HG02642 (cell line): ENCODE data around the gene NPAS3.

ENCODE experiments used
- ATAC-seq: cut with Tn5 transposase; IDR thresholded peaks from one replicate; pipeline ENCODE4 v1.9.1; 2021; ENCODE audit warnings: mild to moderate bottlenecking; ENCODE audit not compliant: unreplicated experiment, poor library complexity

The NPAS3 gene

DNA sequence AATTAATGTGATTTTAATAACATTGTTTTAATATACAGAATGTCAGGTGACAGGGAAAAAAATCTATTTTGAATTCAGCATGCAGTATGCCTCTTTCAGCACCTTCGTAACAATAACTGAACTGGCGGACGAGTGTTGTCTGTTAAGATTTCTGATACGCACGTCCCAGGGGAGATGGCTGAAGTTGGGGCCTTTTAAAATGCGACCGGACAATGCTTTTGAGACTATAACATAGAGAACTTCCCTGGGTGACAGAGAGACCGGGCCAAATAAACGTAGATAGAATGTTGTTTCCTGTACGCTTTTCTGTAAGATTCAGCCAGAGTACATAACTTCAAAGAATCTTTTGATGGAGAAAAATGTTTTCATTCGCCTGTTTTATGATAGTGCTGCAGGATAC is 772.5 kb downstream of the NPAS3 start:
- ATAC-seq: no peak

DNA sequence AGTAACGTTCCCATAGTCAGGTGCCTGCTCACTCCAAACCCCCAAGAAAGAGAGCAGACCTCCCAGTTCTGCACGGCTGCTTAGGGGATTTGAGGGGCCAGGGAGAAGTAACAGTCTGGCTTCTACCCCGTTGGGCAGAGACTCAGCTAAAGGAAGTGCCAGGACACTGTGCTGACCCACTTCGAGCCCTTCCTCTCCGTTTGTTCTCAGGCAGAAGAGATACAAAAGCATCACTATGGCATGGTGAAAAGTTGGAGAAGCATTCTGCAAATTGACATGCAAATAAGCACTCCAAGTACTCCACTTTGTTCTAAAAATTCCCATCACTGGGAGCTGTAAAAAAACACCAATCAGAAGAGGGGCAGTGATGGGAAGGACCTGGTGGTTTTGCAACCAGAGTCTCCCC is 773.1 kb downstream of the NPAS3 start:
- no peak for ATAC-seq

DNA sequence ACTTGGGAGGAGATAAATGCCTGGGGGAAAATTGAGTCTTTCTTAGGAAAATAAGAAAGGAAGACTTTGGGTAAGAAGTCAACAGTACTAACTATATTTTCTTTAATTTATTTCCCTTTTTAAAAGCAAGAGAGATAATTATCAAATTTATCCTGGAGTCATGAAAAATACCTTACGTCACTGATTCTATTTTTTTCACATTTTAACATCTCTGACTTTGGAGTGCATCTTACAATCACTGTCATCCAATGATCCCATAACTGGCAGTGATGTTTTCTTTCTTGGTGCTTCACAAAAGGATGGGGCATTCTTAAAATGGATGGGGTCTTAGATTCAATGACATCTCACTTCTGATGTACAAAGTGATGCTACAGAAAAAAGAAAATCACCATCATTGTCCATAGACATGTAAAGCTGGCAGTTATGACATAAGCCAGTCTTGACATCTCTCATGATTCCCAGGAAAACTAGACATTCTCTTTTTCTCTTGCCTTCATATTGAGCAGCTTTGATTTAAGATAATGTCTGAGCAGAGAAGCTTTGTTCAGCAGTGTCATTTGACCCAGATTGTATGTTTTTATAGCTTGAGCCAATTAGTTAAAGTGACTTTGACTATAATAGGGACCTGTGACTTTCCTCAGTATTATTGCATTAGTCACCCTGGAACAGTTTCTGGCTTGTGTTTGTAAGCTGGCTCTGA is 776.0 kb downstream of the NPAS3 start:
- no peak for ATAC-seq

DNA sequence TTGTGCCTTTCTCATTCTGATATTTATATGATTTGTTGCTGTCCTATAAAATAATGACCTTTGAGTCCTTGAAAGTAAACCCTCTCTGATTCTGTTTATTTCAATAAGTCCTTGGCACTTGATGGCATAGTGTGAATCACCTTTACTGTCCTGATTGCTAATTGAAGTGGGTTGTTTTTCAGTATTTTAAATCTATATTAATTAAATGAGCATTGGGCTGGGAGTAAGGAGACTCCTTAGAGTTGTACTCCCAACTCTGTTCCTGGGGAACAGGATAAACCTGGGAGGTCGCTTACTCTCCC is 776.5 kb downstream of the NPAS3 start:
- no peak for ATAC-seq

DNA sequence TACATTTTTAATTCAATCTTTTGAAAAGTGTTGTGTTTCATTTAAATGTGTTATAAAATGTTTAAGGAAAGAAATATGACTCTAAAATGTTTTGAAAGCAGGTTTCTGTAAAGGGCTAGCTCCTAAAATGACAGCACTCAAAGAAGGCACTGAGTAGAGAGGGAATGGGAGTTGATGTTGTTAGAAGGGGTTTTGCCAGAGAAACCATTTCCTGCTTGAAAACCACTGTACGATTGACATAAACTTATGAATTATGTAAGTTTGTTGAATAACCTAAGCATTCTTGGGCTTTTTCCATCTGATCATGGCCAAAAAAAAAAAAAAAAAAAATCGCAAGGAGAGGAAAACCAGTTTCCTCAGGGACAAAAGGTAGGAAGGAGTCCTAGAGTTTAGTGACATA is 778.2 kb downstream of the NPAS3 start:
- ATAC-seq: no peak

DNA sequence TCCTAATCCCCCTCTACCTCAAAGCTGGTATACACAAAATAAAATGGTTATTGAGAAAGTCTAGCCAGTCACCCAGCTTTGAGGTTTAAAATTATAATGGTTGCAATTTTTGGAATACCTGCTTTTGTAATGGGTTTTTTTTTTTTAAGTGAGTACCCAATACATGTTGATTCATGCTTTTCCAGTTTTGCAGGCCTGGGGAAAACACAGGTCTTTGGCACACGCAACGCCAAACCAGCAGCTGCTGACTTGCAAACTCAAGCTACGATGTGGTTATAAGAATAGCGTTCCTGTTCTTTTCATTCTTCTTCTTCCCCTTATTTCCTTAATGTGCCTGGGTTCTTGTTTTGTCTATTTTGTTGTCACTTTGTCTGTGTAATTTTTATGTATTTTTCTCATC is 779.2 kb downstream of the NPAS3 start:
- no peak for ATAC-seq

DNA sequence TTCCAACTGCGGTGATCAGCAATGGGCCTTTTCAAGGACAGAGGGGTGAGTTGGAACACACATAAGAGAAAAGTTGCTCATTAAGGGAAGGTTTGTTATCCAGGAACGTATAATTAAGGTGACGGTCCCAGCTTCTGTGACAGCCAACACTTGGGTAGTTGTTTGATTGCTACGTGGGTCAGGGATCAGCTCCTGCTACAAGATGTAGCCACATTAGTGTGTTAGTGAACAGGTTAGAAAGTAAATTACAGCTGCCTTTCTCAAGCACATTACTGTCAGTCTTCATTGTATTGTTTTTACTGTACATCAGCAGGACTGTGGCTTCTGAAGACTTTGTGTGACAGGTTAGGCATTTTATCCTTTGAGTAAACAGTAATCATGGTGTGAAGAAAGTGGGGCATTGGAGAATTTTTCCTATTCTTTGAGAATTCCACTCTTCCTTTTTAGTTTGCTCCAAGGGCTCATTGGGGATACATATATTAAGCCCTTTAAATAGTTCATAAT is 781.7 kb downstream of the NPAS3 start:
- no peak for ATAC-seq

DNA sequence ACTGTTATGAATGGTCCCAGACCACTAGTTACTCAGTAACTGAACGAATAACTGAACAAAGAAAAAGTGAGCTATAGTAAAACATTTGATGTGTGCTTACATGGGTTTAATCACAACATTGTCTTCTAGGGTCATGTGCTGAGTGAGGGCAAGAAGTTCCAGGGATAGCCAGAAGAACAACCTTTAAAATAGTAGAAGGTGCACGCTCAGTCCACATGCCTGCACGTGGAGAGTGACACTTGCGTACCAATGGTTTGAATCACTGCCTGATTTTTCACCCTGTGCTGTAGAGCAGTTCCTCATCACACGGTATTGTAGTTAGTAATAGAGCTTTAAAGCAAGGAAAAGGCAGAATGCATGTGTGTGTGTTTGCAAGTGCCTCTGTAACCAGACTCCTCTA is 788.0 kb downstream of the NPAS3 start:
- ATAC-seq: no peak

DNA sequence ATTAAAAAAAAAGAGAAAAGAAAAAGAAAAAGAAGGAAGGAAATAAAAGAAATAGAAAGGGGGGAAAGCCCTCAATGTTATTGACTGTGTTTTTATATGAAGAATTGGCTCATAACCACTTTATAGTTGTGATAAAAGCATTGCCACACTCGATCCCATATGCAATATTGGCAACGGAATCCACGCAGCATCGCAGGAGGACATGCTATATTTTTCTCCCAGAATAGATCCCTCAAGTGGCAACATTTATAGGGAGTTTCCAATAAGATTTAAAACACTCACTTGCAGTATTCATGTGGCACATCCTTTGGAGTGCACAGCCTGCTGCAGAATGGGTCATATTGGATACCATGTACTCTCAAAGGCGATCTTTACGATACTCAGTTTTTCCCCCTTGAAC is 788.9 kb downstream of the NPAS3 start:
- no peak for ATAC-seq

DNA sequence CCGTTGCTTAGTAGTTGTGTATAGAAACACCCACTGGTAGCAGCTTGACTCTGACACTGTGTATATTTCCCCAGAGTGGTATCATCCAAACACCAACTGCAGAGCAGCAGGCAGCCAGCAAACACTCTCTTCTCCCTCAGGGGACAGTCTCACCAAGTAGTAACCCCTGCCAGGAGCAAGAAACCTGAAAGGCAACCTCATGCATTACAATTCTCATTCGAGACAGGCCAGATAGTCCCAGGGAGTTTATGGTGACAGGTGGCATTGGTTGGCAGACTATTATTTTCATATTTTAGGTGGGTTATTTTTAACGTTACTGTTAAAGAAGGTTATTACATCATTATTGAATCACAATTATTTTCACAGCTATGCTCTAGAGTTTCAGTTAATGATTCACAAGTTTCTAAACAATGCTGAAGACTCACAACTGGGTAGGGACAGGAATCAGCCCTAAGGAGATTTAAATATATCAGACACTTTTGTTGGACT is 789.4 kb downstream of the NPAS3 start:
- ATAC-seq: no peak

DNA sequence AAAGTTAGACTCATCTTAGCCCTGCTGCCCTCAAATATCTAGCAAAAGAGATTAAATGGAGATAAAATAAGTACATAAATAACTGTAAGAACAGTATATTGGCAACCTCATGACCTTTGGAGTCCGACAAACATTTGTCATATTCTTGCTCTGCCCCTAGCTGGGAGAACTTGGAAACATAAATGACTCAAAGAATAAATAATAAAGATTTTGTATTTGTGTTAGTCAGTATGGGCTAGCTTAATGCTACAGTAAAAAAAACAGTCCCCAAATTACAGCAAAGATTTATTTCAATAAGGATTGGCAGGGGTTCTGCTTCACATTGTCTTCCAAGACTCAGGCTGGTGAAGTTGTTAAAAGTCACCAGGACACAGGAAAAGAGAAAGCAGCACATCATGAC is 791.5 kb downstream of the NPAS3 start:
- no peak for ATAC-seq

DNA sequence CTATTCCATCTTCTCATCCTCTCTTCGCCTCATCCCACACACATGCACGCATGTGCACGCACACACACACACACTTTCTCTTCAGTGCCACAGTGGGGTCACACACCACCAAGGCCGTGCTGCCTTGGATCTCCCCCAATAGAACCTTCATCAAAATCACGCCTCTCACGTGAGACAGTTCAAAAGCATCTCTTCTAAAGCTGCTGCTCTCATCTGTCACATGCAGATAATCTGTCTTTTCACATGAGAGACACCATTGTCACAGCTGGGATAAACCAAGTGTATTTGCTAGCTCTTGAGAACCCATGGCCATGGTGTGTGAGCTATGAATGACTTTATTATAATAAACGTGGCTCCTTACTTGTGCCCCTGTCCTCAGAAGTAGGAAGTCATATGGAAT is 793.5 kb downstream of the NPAS3 start:
- ATAC-seq: no peak

DNA sequence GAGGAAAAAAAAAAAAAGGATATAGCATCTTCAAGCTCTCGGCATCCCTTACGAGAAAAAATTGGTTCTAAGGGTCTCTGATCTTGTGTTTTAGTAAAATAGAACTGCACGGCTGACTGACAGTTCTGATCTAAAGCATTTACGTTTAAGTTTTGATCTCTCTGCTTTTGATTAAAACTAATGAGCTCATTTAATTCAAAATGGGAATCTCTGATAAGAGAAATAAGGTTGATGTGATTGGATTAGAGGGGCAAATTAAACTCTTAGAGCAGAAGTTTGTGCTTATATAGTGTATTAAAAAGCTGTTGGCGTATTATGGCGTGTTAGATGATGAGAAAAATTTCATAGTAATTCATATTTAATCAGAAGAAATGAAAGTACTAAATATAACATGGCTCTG is 794.6 kb downstream of the NPAS3 start:
- no peak for ATAC-seq

DNA sequence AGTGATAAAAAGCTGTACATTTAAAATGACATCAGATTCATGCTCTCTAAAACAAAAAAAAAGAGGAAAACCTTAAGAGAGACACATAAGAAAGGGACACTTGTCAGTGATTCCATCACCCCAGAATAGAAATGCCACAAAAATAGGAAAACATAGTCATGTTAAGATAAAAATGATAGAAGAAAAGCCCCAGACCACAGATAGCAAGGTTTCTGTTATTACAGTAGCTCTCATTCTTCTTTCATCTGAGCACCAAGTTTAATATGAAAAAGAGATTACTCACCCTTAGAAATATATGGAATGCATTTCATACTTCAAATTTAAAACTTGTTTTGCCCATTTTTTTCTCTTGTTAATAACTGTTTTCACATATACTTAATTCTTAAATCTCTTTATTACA is 795.0 kb downstream of the NPAS3 start:
- ATAC-seq: no peak

DNA sequence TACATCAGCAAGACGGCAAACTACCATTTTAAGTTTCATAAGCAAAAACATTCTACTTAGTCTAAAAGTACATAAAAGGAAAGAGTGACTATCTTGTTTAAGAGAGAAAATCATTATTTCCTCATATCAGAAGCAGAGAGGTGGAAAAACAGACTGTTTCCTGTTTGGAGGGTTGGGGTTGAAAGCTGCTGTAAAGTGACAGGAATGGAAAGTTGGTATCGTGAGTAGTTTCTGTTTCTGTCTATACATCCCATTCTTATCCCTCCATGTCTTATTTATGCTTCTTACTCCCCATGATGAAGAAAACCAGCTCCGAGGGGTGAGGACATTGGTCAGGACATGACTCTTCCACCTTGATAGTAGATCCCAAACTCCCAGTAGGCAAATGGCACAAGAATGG is 795.7 kb downstream of the NPAS3 start:
- ATAC-seq: no peak

DNA sequence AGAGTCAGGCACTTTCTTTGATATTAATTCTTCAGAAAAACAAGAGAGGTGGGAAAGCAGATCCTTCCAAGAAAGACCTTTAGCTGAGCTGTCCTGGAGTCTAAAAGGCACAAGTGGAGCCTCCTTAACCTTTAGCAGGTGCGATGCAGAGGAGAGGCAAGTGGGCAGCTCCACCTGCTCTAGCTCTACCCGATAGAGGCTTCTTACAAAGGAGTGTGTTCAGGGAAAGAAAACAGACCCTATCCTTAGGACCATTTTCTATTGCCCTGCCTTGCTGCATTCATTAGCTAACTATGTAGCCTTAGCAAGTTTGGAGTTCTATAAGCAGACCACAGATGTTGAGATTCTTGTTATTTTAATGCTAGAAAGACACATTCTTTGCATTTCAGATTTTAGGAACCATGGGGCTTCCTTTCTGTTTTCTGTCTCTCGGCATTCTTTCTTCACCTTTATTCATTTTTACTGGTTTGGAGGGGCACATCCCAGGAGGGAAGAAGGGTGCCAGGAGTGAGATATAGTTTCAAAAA is 797.7 kb downstream of the NPAS3 start:
- no peak for ATAC-seq

DNA sequence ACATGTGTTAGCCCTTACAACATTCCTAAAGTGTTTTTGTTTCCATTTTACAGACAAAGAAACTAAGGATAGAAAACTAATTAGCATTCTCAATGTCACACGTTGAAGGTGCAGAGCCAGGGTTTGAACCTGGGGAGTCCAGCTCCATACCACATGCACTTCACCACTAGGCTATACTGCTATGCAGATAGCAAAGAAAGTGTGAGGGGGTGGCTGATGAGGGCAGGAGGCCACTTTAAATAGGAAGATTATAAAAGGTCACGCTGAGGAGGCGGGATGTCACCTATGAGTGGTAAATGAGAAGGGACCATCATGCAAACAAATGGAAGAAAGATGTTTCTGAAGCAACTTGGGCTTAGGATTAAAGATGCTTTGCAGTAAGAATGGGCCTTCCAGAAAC is 798.3 kb downstream of the NPAS3 start:
- no peak for ATAC-seq

DNA sequence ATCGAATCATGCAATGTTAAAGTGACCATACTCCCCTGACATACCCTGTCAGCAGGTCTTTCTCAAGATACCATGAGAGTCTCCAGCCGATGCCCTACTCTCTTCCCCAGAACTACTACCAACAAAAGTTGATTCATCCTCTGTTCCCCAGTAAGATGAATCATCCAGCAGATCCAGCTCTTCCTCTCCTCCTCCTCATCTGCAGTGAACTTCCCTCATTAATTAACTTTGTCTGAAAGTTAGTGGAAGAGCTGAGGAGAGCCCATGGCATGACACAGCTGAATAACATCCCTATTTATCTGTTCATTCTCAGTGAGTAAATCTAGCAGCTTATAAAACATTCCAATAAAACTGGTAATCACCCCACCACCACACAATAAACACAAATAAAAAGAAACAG is 798.8 kb downstream of the NPAS3 start:
- ATAC-seq: no peak

DNA sequence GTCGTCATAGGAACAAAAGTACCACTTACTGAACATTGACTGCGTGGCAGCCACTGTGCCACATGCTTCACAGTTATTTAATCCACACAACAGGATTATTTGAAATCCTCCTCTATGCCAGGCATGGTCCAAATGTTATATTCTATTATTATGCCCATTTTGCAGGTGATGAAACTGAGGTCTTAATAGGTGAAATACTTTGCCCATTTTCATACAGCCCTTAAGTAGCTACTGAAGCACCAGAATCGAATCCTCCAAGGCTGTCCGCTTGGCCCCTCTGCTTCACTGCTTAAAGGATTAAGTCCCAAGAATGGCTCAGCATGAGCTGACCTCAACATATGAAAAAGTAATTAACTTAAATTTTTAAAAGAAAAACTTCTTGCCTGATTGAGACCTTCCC is 799.4 kb downstream of the NPAS3 start:
- no peak for ATAC-seq

DNA sequence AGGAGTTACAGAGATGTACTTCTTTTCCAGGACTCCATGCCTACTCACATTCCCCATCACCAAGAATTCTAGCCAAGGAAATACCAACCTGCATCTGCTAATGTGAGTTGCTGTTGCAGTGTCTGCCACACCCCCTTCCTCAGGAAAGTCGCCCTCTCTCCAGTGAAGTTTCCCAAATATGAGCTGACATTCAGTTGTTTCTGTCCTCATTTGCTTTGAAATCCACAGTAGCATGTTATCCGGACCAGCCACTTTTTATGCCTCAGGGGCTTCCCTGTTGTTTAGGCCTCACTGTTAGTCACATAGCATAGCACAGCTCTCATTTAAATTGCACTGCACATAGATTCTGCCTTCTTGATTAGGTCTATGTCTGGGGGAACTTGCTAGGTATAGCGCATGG is 799.8 kb downstream of the NPAS3 start:
- no peak for ATAC-seq

DNA sequence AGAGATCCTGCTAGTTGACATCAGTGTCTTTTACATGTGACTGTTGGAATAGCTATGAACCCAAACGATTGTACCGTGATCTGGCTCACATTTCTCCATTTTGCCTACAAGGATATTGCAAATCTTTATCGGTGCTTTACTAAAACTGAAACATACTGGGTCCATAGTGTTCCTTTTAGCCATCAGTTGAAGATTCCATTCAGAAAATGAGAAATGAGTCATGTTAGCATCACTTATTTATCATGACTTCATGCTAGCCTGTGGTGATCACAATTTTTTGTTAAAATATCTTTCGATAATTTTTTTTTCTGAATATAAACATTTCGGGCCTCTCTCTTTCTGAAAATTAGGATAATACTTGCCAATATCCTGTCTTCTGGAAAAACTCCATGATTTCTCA is 801.9 kb downstream of the NPAS3 start:
- ATAC-seq: no peak

DNA sequence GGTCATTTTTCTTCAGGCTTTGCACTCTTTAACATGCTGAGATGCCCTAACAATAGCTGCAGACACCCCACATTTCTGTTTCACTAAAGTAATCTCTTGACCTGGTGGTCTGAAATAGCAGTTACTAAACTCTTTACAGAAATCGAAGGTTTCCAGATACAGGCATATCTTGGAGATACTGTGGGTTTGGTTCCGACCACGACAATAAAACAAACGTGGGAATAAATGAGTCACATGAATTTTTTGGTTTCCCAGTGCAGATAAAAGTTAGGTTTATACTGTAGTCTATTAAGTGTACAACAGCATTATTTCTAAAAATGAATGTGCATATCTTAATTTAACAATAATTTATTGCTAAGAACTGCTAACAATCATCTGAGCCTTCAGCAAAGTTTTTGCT is 803.5 kb downstream of the NPAS3 start:
- ATAC-seq: no peak
